Activated gamma-delta T cell treated with anti-CD3 and anti-CD28 coated beads, Interleukin-2, amount 50 U/mL, for 16 hours (primary cell): ENCODE measurements around the gene FRMPD2.
"Not testable (repeated sequence)": the region's sequence is repeated elsewhere in the genome, so short reads cannot be mapped to it uniquely, and the experiment has no call there.

Experiments
- DNase-seq: peaks from one replicate; pipeline ENCODE4 v3.0.0-alpha.2; 2020; ENCODE audit warnings: low read depth

Gene FRMPD2

GRCh38 chr10:48233559-48234005 is 40.9 kb downstream of the FRMPD2 start:
- no peak for DNase-seq

DNA sequence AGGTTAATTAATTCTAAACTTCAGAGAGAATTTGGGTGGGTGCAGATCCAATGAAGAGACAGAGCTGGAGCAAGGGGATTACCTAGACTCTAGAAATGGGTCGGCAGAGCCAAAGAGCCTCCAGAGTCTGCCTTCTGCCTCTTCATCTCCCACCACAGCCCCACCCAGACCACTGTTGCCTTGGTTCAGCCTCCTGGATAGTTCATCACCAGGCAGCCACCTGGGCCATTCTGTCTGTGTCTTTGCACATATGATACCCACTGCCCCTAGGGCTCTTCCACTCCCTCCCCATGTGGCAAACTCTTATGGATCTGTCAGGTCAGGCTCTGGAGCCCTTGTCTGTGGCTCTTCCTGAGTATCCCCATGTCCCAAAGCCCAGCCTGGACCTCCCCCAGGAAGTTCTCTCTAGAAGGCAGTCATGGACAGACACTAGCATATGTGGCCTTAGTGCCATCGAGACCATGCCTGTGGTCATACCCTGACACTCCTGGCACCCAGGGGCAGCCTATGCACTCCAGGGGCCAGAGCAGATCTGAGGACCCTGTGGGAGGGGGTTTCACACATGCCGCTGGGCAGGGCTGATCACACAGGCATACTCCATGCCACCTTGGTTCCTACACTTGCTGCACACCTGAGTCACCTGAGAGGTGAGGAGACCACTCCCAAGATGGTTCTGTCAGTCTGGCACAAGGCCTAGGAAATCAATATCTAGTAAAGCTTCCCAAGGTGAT is 41.6 kb downstream of the FRMPD2 start:
- no peak for DNase-seq

DNA sequence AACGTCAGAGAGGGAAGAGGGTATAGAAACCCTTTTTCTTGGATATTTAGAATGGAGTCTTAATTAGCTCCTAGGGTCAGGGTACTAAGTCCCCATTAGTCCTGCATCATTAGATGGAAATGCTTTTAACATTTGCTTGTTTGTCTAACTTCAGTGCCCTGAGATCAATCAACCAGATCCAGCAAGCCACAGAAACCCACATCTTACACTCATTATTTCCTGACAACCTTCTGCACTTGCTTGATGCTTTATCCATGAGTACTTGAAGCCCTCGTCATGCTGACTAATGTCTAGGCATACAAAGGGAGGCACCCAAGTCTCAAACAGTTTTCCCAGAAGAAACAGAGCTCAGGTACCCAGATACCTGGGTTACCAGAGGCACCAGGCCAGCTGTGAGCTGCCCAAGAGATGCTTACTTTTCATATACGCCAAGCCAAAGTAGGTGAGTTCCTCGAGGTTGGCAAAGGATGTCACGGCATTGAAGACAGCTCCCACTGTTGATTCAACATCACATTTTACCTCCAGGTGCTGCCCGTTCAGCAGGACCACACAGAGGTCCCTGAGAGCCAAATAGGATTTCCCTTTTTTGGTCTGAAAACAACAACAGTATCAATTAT is 42.7 kb downstream of the FRMPD2 start:
- no peak for DNase-seq

DNA sequence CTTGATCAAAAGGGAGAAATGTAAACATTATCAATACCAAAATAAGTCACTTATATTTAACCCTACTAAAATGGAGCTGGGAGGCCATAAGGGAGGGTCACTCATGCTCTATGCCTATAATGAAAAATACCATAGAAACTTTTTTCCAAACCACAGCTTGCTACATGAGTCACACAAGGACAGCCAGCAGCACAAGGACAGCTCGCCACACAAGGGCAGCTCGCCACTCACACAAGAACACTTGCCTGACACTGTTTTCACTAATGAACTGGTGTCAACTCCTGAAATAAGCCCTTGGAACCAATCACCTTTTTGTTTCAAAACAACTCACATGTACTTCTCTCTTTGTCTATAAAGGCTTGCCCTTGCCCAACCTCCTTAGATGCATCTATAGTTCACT is 43.3 kb downstream of the FRMPD2 start:
- DNase-seq, result no peak

DNA sequence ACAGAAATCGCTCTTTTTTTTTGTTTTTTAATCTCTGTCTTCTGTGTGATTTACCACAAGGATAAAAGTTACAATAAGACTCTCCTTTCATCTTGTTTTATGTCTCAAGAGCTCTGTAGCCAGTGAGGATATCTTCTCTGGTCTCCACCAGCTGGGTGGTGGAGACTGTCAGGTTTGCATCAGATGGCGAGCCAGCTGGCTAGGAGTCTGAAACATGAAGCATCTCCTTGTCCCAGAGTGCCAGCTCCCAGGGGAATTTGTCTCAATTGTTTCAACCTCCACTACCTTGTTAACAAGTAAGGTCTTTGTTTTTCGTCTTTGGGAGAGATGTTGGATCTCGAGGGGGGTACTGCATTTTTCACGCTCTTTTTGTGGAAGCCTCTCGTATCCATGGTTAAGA is 47.3 kb downstream of the FRMPD2 start:
- DNase-seq, result no peak

- DNase-seq, result no peak
Measured at GRCh38 chr10:48224979-48225560, 49.4 kb downstream of the FRMPD2 start.

DNA sequence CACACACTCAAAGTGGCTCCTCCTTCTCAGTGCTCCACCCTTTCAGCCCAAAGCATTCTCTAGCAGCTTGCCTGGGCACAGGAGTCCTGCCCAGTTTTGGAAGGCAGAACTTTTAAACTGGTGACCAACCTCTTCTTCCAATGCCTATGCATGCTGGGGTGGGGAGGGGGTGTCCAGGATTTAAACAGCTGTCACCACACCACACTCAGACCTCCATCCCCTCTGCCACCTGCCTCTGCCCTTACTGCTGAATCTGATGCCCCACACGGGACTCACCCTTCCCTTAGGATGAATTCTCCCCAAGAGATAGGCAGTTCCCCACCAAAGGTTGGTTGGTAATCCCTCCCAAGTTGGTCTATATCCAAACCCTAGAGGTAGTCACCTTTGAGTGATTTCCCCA is 50.2 kb downstream of the FRMPD2 start:
- no peak for DNase-seq

GRCh38 chr10:48221814-48222213 is 52.7 kb downstream of the FRMPD2 start:
- DNase-seq, result no peak

- not testable (repeated sequence) for DNase-seq
Measured at GRCh38 chr10:48221031-48221430, 53.5 kb downstream of the FRMPD2 start.

DNA sequence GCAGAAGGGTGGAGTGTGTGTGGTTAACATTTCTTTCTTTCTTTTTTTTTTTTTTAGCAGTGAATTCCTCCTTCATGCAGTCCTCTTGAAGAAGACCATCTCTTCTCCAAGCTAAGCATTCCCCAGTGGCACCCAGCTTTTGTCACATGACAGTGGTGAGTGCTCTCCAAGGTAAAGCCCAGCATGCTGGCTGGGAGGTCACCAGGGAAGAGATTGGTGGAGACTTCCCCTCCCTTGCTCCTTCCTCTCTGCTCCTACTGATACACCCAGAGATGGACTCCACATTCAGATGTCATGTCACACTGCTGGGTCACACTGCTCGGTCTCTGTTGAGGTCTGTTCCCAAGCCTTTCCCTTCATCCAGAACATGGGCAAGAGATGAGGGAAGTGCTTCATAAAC is 55.3 kb downstream of the FRMPD2 start:
- DNase-seq, result no peak

- no peak for DNase-seq
Measured at GRCh38 chr10:48216744-48217143, 57.8 kb downstream of the FRMPD2 start.

DNA sequence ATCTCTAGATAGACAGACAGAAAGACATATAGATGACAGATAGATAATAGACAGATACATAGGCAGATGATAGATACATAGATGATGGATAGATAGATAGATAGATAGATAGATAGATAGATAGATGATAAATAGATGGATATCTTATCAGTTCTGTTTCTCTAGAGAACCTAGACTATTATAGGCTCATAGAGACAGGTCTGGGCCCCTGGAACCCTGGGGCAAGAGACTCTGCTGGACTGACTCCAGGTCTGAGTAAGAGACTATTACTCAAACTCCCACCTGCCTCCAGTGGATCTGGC is 58.3 kb downstream of the FRMPD2 start:
- DNase-seq, result no peak

GRCh38 chr10:48215486-48216203 is 58.9 kb downstream of the FRMPD2 start:
- DNase-seq, result no peak

- no peak for DNase-seq
Measured at GRCh38 chr10:48214716-48215485, 59.6 kb downstream of the FRMPD2 start.

GRCh38 chr10:48213047-48213446 is 61.4 kb downstream of the FRMPD2 start:
- DNase-seq, result no peak

DNA sequence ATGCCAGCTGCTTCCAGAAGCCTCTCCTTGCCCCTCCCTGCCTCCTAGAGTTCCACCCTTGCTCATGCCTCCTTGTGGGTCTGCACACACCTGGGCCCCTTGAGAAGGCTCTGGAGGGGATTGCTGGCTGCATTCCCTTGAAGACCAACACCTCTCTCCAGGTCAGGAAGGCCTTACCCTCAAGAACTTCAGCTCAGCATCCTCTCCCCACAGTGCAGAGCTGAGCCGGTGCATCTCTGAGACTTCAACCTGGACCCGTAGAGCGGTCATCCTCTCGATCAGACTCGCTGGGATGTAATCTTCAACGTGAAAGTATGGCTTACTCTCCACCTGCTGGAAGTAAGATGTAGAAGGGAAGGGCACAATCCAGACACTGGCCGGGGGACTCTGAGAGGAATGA is 62.7 kb downstream of the FRMPD2 start:
- no peak for DNase-seq

GRCh38 chr10:48210966-48211365 is 63.5 kb downstream of the FRMPD2 start:
- DNase-seq, result no peak

- DNase-seq, result no peak
Measured at GRCh38 chr10:48210391-48210790, 64.1 kb downstream of the FRMPD2 start.

DNA sequence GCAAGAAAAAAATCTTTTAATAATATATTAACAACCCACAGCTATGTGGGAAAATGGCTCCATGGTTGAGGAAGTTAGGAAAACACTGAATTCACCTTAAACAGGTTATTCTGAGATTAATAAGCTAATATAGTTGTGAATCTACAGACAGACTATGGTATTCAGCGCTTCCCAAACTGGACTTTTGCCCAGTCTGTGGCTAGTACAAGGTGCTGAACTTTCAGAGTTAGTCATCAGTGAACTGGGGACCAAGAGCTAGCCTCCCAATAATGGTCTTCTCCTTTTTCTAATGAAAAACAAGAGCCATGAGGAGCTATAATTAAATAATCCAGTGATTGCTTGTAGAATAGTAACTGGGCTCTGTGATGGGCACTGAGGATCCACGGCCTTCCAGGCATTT is 65.3 kb downstream of the FRMPD2 start:
- no peak for DNase-seq

- no peak for DNase-seq
Measured at GRCh38 chr10:48207853-48208252, 66.6 kb downstream of the FRMPD2 start.

- DNase-seq, result no peak
Measured at GRCh38 chr10:48206482-48207250, 67.8 kb downstream of the FRMPD2 start.

DNA sequence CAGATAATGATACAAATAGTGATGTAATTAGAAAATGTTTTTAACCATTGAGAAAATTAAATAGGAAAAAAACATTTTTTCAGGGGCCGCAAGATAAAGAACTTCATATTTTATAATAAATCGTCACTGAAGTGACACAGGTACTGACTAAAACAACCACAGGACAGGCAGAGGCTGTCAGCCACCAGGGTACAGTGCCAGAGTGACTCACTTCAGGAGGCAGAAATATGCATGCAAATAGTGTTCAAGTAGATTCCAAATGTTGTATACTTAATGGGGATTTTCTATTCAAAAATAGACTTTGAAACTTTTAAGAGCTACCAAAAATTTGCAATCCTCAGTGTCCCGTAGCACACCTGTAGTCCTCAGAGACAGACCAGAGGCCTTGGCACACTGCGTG is 68.6 kb downstream of the FRMPD2 start:
- DNase-seq, result no peak
